Coronary artery (tissue), 2 donors: Measurements from ENCODE around the gene CFAP251.

Experiments used
- DNase-seq: peaks from one replicate; pipeline ENCODE4 v3.0.0-alpha.2; 2017; ENCODE audit warnings: low spot score
- H3K27ac ChIP-seq, 2 donors: fragments of 200-600 bp; sonication (generic); one replicate each; pipeline ENCODE4 v1.5.1; 2016 to 2019
- H3K4me3 ChIP-seq: fragments of 200-600 bp; sonication (generic); 2 replicates; pipeline ENCODE4 v1.5.1; 2016; ENCODE audit warnings: mild to moderate bottlenecking, moderate library complexity
- CTCF ChIP-seq: fragments of 200-600 bp; sonication (generic); IDR thresholded peaks from one replicate; pipeline ENCODE4 v1.5.1; 2019; ENCODE audit warnings: antibody characterized with exemption

Gene CFAP251

GRCh38 chr12:121911824-121912585 lies 6.4 kb upstream of the CFAP251 start:
- DNase-seq = no peak
- H3K4me3 ChIP-seq = no peak overlapping the region
- no peak overlapping the region for H3K27ac ChIP-seq
- TF ChIP-seq CTCF = no peak

- no peak overlapping the region for H3K4me3 ChIP-seq
- no peak for DNase-seq
- no peak overlapping the region for H3K27ac ChIP-seq
- no peak for TF ChIP-seq CTCF
Measured at GRCh38 chr12:121915841-121916321, 2.5 kb upstream of the CFAP251 start.

GRCh38 chr12:121916719-121917118 lies 1.7 kb upstream of the CFAP251 start:
- no peak for TF ChIP-seq CTCF
- Histone ChIP-seq H3K27ac (no peak overlapping the region), H3K4me3 (no peak overlapping the region)
- no peak for DNase-seq

- H3K4me3 ChIP-seq = peak overlapping the region; percentile 76
- no peak for DNase-seq
Measured at GRCh38 chr12:121918679-121919038, 267 bp downstream of the CFAP251 start.

GRCh38 chr12:121921066-121921465 lies 2.7 kb downstream of the CFAP251 start:
- no peak for TF ChIP-seq CTCF
- H3K4me3 ChIP-seq = no peak overlapping the region
- no peak for DNase-seq
- no peak overlapping the region for H3K27ac ChIP-seq

More at GRCh38 chr12:121918679-121919038, 267 bp downstream of the CFAP251 start:
- peak overlapping the region in 1 of 2 donors; percentile 54 for H3K27ac ChIP-seq
- TF ChIP-seq CTCF = no peak

GRCh38 chr12:121925358-121925695 lies 6.9 kb downstream of the CFAP251 start:
- peak overlapping the region in 1 of 2 donors; percentile 45 for H3K27ac ChIP-seq
- no peak for TF ChIP-seq CTCF
- DNase-seq = no peak
- H3K4me3 ChIP-seq = no peak overlapping the region
